ENCODE data around the gene TMEM222. TPM values are rescaled to one million over a fixed set of nuclear protein-coding genes. Genes with fewer than 3 reads are reported as not detected.

The TMEM222 gene
- polyA plus RNA-seq, 1 of the 3 experiments (the other 2 are of a cell fraction), result 51.7 TPM

DNA sequence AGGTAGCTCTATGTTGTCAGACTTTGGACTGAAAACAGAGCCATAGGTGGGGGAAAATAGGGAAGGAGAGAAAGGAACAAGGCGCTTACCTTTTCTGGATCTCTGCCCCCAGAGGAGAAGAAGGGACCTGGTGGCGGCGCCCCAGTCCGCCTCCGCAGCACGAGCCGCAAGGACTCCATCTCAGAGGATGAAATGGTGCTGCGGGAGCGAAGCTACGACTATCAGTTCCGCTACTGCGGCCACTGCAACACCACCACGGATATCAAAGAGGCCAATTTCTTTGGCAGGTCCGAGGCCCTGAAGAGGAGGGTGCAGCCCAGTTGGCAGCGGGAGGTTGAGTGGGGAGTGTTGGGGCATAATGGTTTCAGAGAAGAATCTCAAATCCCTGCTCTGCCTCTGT is 18.5 kb upstream of the TMEM222 start:
- peaks cover 0 to 20% of the 10 kb centered on the region in 2 experiments for H3K36me3 ChIP-seq (replicated peaks in 1 of 2; ENCODE audit: control insufficient read depth in 1 of 2, insufficient read depth in 2 of 2, low read length in 1 of 2)
- DNase-seq, result no peak
- H3K4me1 ChIP-seq (ENCODE audit: control insufficient read depth in 1 of 2, insufficient read depth in 2 of 2, low read depth in 1 of 2, low read length in 1 of 2), result peaks cover 26 to 34% of the 10 kb centered on the region in 2 experiments
- H3K27ac ChIP-seq (ENCODE audit: low read depth in 2 of 2, low read length in 1 of 2), result no peak overlapping the region
- ChIA-PET POLR2A (no interaction called here), CTCF (interaction anchor here (1.2 to 23.3 kb wide), 7 partner anchors 17 to 366 kb away, joined by 3 to 731 read pairs (median 97); partner anchors contain the start of genes CD164L2, GPR3 and TMEM222)
- no peaks in the 10 kb centered on the region for H3K79me2 ChIP-seq (ENCODE audit: insufficient read depth)
- no peak overlapping the region for H3K9ac ChIP-seq
- H3K27me3 ChIP-seq (ENCODE audit: insufficient read depth), result no peaks in the 10 kb centered on the region
- no peaks in the 10 kb centered on the region for H3K9me2 ChIP-seq
- TF ChIP-seq SMC3 (IDR thresholded peaks at IDR 0.05; ENCODE audit: low read depth, low read length) (no peak), FOSL2 (IDR thresholded peaks at IDR 0.05; ENCODE audit: borderline replicate concordance, low read depth) (no peak), RFX5 (IDR thresholded peaks at IDR 0.05; ENCODE audit: low read length) (no peak), JUND (IDR thresholded peaks at IDR 0.05) (no peak), TAF1 (IDR thresholded peaks at IDR 0.05; ENCODE audit: borderline replicate concordance, low read depth, low read length) (no peak), POLR2AphosphoS5 (IDR thresholded peaks at IDR 0.05; ENCODE audit: low read depth, low read length) (no peak), FOXJ3 (CRISPR knock-in tag; IDR thresholded peaks at IDR 0.05) (no peak), NFIC (IDR thresholded peaks at IDR 0.05; ENCODE audit: borderline replicate concordance) (no peak), TEAD4 (IDR thresholded peaks at IDR 0.05; ENCODE audit: borderline replicate concordance, insufficient read depth) (no peak), FOXM1 (IDR thresholded peaks at IDR 0.05; ENCODE audit: low read depth) (no peak), RAD21 (IDR thresholded peaks at IDR 0.05; ENCODE audit: low read length) (no peak), EZH2phosphoT487 (IDR thresholded peaks at IDR 0.05; ENCODE audit: borderline replicate concordance, low read depth) (no peak), YY1 (IDR thresholded peaks at IDR 0.05; ENCODE audit: low read depth) (no peak), GATA2 (CRISPR knock-in tag; IDR thresholded peaks at IDR 0.05) (no peak)
- TF ChIP-seq, protein P1, sequence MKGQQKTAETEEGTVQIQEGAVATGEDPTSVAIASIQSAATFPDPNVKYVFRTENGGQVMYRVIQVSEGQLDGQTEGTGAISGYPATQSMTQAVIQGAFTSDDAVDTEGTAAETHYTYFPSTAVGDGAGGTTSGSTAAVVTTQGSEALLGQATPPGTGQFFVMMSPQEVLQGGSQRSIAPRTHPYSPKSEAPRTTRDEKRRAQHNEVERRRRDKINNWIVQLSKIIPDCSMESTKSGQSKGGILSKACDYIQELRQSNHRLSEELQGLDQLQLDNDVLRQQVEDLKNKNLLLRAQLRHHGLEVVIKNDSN (IDR thresholded peaks at IDR 0.05; ENCODE audit: borderline replicate concordance, low read depth), result no peak
- TF ChIP-seq, protein P2, sequence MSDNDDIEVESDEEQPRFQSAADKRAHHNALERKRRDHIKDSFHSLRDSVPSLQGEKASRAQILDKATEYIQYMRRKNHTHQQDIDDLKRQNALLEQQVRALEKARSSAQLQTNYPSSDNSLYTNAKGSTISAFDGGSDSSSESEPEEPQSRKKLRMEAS (IDR thresholded peaks at IDR 0.05; ENCODE audit: low read depth), result no peak
- TF ChIP-seq, protein P3, sequence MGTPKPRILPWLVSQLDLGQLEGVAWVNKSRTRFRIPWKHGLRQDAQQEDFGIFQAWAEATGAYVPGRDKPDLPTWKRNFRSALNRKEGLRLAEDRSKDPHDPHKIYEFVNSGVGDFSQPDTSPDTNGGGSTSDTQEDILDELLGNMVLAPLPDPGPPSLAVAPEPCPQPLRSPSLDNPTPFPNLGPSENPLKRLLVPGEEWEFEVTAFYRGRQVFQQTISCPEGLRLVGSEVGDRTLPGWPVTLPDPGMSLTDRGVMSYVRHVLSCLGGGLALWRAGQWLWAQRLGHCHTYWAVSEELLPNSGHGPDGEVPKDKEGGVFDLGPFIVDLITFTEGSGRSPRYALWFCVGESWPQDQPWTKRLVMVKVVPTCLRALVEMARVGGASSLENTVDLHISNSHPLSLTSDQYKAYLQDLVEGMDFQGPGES (IDR thresholded peaks at IDR 0.05; ENCODE audit: low read depth, low read length), result no peak
- 97% methylated on average over 12 of the region's 15 CpGs for WGBS (ENCODE audit: low lambda C conversion rate)
- H3K9me3 ChIP-seq, result no peaks in the 10 kb centered on the region
- H3F3A ChIP-seq (replicated peaks; ENCODE audit: insufficient read depth), result peaks cover 23% of the 10 kb centered on the region
- H4K20me1 ChIP-seq (ENCODE audit: insufficient read depth), result no peaks in the 10 kb centered on the region
- H2AFZ ChIP-seq (ENCODE audit: low read depth), result no peak overlapping the region
- H3K4me3 ChIP-seq (ENCODE audit: low read depth in 2 of 2, low read length in 1 of 2), result no peak overlapping the region
- no peak overlapping the region for H3K4me2 ChIP-seq

DNA sequence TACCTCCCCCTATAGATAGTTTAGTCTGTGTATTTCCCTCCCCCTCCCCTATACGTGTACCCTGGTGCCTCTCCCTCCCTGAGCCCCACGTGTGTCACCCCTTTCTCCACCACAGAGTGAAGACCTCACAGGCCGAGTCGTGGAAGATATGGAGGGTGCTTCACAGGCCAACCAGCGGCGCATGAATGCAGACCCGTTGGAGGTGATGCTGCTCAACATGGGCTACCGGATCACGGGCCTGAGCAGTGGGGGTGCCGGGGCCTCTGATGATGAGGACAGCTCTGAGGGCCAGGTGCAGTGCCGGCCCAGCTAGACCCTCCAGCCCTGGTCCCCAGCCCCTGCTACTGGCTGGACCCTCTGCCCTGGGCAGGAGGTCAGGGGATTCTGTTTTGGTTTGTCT is 15.9 kb upstream of the TMEM222 start:
- Histone ChIP-seq H3K9me2 (no peaks in the 10 kb centered on the region), H3K27me3 (ENCODE audit: insufficient read depth) (no peaks in the 10 kb centered on the region), H3K79me2 (ENCODE audit: insufficient read depth) (no peaks in the 10 kb centered on the region), H3K4me1 (ENCODE audit: control insufficient read depth in 1 of 2, insufficient read depth in 2 of 2, low read depth in 1 of 2, low read length in 1 of 2) (peaks cover 4 to 9% of the 10 kb centered on the region in 2 experiments; a peak in 3 of 4 replicates), H3K9ac (no peak overlapping the region), H3K36me3 (replicated peaks in 1 of 2; ENCODE audit: control insufficient read depth in 1 of 2, insufficient read depth in 2 of 2, low read length in 1 of 2) (peaks cover 0 to 20% of the 10 kb centered on the region in 2 experiments), H3K9me3 (no peaks in the 10 kb centered on the region), H3K4me2 (no peak overlapping the region), H4K20me1 (ENCODE audit: insufficient read depth) (no peaks in the 10 kb centered on the region), H3K27ac (ENCODE audit: low read depth in 2 of 2, low read length in 1 of 2) (no peak overlapping the region), H3K4me3 (ENCODE audit: low read depth in 2 of 2, low read length in 1 of 2) (no peak overlapping the region), H2AFZ (ENCODE audit: low read depth) (no peak overlapping the region), H3F3A (replicated peaks; ENCODE audit: insufficient read depth) (peaks cover 2% of the 10 kb centered on the region)
- 80% methylated on average over 6 of the region's 11 CpGs for WGBS (ENCODE audit: low lambda C conversion rate)
- TF ChIP-seq TEAD4 (IDR thresholded peaks at IDR 0.05; ENCODE audit: borderline replicate concordance, insufficient read depth) (no peak), GABPA (IDR thresholded peaks at IDR 0.05; ENCODE audit: low read depth) (no peak), GATA2 (CRISPR knock-in tag; IDR thresholded peaks at IDR 0.05) (no peak), YY1 (IDR thresholded peaks at IDR 0.05; ENCODE audit: low read depth) (no peak), FOXJ3 (CRISPR knock-in tag; IDR thresholded peaks at IDR 0.05) (no peak)
- TF ChIP-seq, protein P1 (IDR thresholded peaks at IDR 0.05; ENCODE audit: borderline replicate concordance, low read depth), result no peak
- TF ChIP-seq, protein P4, sequence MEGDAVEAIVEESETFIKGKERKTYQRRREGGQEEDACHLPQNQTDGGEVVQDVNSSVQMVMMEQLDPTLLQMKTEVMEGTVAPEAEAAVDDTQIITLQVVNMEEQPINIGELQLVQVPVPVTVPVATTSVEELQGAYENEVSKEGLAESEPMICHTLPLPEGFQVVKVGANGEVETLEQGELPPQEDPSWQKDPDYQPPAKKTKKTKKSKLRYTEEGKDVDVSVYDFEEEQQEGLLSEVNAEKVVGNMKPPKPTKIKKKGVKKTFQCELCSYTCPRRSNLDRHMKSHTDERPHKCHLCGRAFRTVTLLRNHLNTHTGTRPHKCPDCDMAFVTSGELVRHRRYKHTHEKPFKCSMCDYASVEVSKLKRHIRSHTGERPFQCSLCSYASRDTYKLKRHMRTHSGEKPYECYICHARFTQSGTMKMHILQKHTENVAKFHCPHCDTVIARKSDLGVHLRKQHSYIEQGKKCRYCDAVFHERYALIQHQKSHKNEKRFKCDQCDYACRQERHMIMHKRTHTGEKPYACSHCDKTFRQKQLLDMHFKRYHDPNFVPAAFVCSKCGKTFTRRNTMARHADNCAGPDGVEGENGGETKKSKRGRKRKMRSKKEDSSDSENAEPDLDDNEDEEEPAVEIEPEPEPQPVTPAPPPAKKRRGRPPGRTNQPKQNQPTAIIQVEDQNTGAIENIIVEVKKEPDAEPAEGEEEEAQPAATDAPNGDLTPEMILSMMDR (IDR thresholded peaks at IDR 0.05), result no peak
- ChIA-PET CTCF (interaction anchor here (1.1 to 23.3 kb wide), 7 partner anchors 9 to 302 kb away, joined by 3 to 731 read pairs (median 5); partner anchors contain the start of genes CD164L2 and GPR3), POLR2A (no interaction called here)
- DNase-seq, result no peak

All from SK-N-SH (cell line).